H1 (cell line): ENCODE results near the gene MANSC1. TPM values are rescaled to one million over a fixed set of nuclear protein-coding genes. Genes with fewer than 3 reads are reported as not detected.

Source experiments
- CTCF ChIA-PET: fragments of 300-600 bp; sonication (Branson Sonifier 250); formaldehyde crosslinking; loops from one replicate; lab custom pipeline; 2021; ENCODE audit not compliant: partially characterized antibody; lab: Charles Lee
- POLR2A ChIA-PET: fragments of 300-600 bp; sonication (Branson Sonifier 250); formaldehyde crosslinking; loops from one replicate; lab custom pipeline; 2021; ENCODE audit warnings: inconsistent platforms; ENCODE audit not compliant: partially characterized antibody; lab: Charles Lee
- DNase-seq, 2 experiments: peaks; one replicate each; pipeline versions ENCODE4 v3.0.0 to v3.0.0-alpha.2; 2010 to 2022; ENCODE audit warnings: low spot score in 2 of 2, low read depth in 1 of 2, mixed read lengths in 1 of 2
- FAIRE-seq: peaks from 2 replicates; lab custom pipeline; 2011; peaks lifted over from hg19 to GRCh38; lab: Jason Lieb, UNC
- H2AFZ ChIP-seq: 2 replicates; pipeline ENCODE4 v1.8.1; 2012; ENCODE audit warnings: low read length, inconsistent platforms
- H2AK5ac ChIP-seq: 2 replicates; pipeline ENCODE4 v1.6.1; 2013; ENCODE audit warnings: low read depth, low read length
- H2BK120ac ChIP-seq: replicated peaks from 2 replicates; pipeline ENCODE3; 2013; ENCODE audit warnings: low read depth, low read length, inconsistent platforms
- H2BK12ac ChIP-seq: 2 replicates; pipeline ENCODE4 v1.6.1; 2013; ENCODE audit warnings: low read depth, low read length
- H2BK15ac ChIP-seq: 2 replicates; pipeline ENCODE4 v1.6.1; 2013; ENCODE audit warnings: low read length
- H2BK20ac ChIP-seq: 2 replicates; pipeline ENCODE4 v1.6.1; 2013; ENCODE audit warnings: low read length
- H2BK5ac ChIP-seq: 2 replicates; pipeline ENCODE4 v1.6.1; 2013; ENCODE audit warnings: low read depth, low read length
- H3K14ac ChIP-seq: 2 replicates; pipeline ENCODE4 v1.6.1; 2013; ENCODE audit warnings: inconsistent platforms; ENCODE audit not compliant: insufficient read length
- H3K18ac ChIP-seq: 2 replicates; pipeline ENCODE4 v1.6.1; 2013; ENCODE audit warnings: low read length; ENCODE audit errors: extremely low read depth
- H3K23ac ChIP-seq: 2 replicates; pipeline ENCODE4 v1.6.1; 2013; ENCODE audit warnings: inconsistent platforms; ENCODE audit not compliant: insufficient read length
- H3K23me2 ChIP-seq: 2 replicates; pipeline ENCODE4 v1.6.1; 2013; ENCODE audit warnings: low read depth, low read length
- H3K27ac ChIP-seq: 2 replicates; pipeline ENCODE4 v1.6.1; 2011; ENCODE audit warnings: low read depth, low read length, inconsistent platforms
- H3K27me3 ChIP-seq, 4 experiments: replicated peaks in 1 of 4; 1 replicate in 1 of 4; 2 replicates in 3 of 4; pipeline versions ENCODE4 v1.6.1 to v1.8.1; 2011 to 2013; ENCODE audit warnings: low read length in 3 of 4, mild to moderate bottlenecking in 3 of 4, inconsistent platforms in 2 of 4, mixed read lengths in 2 of 4, moderate library complexity in 1 of 4; ENCODE audit not compliant: control insufficient read depth in 3 of 4, insufficient read depth in 3 of 4; ENCODE audit errors: extremely low read depth in 1 of 4
- H3K36me3 ChIP-seq, 4 experiments: 2 replicates each; pipeline versions ENCODE4 v1.6.1 to v1.8.1; 2011 to 2013; ENCODE audit warnings: mild to moderate bottlenecking in 4 of 4, low read length in 3 of 4, moderate library complexity in 2 of 4, control low read depth in 1 of 4, inconsistent platforms in 1 of 4; ENCODE audit not compliant: insufficient read depth in 4 of 4, control insufficient read depth in 2 of 4
- H3K4ac ChIP-seq: replicated peaks from 2 replicates; pipeline ENCODE3; 2013; ENCODE audit warnings: low read length, low read depth, mixed read lengths, inconsistent platforms; ENCODE audit not compliant: insufficient read length
- H3K4me1 ChIP-seq, 4 experiments: replicated peaks in 1 of 4; 1 replicate in 1 of 4; 2 replicates in 3 of 4; pipeline versions ENCODE4 v1.6.1 to v1.8.1; 2011 to 2013; ENCODE audit warnings: low read length in 3 of 4, inconsistent platforms in 2 of 4, mixed read lengths in 1 of 4; ENCODE audit not compliant: insufficient read depth in 4 of 4, control insufficient read depth in 3 of 4
- H3K4me2 ChIP-seq, 2 experiments: 2 replicates each; pipeline versions ENCODE4 v1.6.1 to v1.8.1; 2011 to 2013; ENCODE audit warnings: low read depth in 2 of 2, low read length in 2 of 2, control low read depth in 1 of 2, inconsistent platforms in 1 of 2, mild to moderate bottlenecking in 1 of 2; ENCODE audit not compliant: insufficient read depth in 1 of 2
- H3K4me3 ChIP-seq, 4 experiments: fragments of 200-600, 300-600 bp in 1 of 4; sonication (generic), shearing (Covaris generic), sonication (Bioruptor Twin) in 1 of 4; 2 replicates each; pipeline versions ENCODE4 v1.5.1 to v1.8.1; 2011 to 2016; ENCODE audit warnings: low read length in 4 of 4, low read depth in 3 of 4, control low read depth in 2 of 4, inconsistent platforms in 2 of 4, mild to moderate bottlenecking in 2 of 4, mixed read lengths in 1 of 4, moderate library complexity in 1 of 4; ENCODE audit not compliant: insufficient read depth in 2 of 4; ENCODE audit errors: extremely low read depth in 1 of 4
- H3K56ac ChIP-seq: replicated peaks from 2 replicates; pipeline ENCODE3; 2013; ENCODE audit warnings: low read depth, mild to moderate bottlenecking, mixed read lengths, low read length, inconsistent platforms; ENCODE audit not compliant: insufficient read length
- H3K79me1 ChIP-seq: 2 replicates; pipeline ENCODE4 v1.6.1; 2013; ENCODE audit warnings: low read depth, low read length, control low read depth
- H3K79me2 ChIP-seq, 2 experiments: 2 replicates each; pipeline versions ENCODE4 v1.6.1 to v1.8.1; 2012 to 2013; ENCODE audit warnings: low read length in 2 of 2, mild to moderate bottlenecking in 2 of 2, inconsistent platforms in 1 of 2; ENCODE audit not compliant: insufficient read depth in 2 of 2, control insufficient read depth in 1 of 2
- H3K9ac ChIP-seq, 4 experiments: replicated peaks in 1 of 4; 1 replicate in 1 of 4; 2 replicates in 3 of 4; pipeline versions ENCODE4 v1.6.1 to v1.8.1; 2011 to 2013; ENCODE audit warnings: low read depth in 3 of 4, low read length in 3 of 4, control low read depth in 2 of 4, mild to moderate bottlenecking in 2 of 4, moderate library complexity in 2 of 4, inconsistent platforms in 1 of 4; ENCODE audit errors: extremely low read depth in 1 of 4
- H3K9me3 ChIP-seq, 2 experiments: 2 replicates each; pipeline versions ENCODE4 v1.6.1 to v1.8.1; 2012 to 2013; ENCODE audit warnings: mild to moderate bottlenecking in 2 of 2, moderate library complexity in 2 of 2, control low read depth in 1 of 2, inconsistent platforms in 1 of 2, low read depth in 1 of 2, low read length in 1 of 2, mixed read lengths in 1 of 2; ENCODE audit not compliant: insufficient read depth in 2 of 2
- H4K20me1 ChIP-seq, 2 experiments: replicated peaks in 1 of 2; 2 replicates each; pipeline versions ENCODE3 to v1.8.1; 2011 to 2013; ENCODE audit warnings: inconsistent platforms in 2 of 2, low read length in 2 of 2, mild to moderate bottlenecking in 1 of 2; ENCODE audit not compliant: insufficient read depth in 2 of 2, control insufficient read depth in 1 of 2
- H4K5ac ChIP-seq: 2 replicates; pipeline ENCODE4 v1.6.1; 2013; ENCODE audit warnings: low read length, low read depth, mixed read lengths, inconsistent platforms; ENCODE audit not compliant: insufficient read length
- H4K8ac ChIP-seq: 2 replicates; pipeline ENCODE4 v1.8.0; 2013; ENCODE audit warnings: mild to moderate bottlenecking, moderate library complexity, low read length, inconsistent platforms; ENCODE audit not compliant: insufficient read depth; ENCODE audit errors: extremely low read depth
- H4K91ac ChIP-seq: replicated peaks from 2 replicates; pipeline ENCODE3; 2013; ENCODE audit warnings: low read length, mixed read lengths, inconsistent platforms; ENCODE audit not compliant: insufficient read length
- ASH2L ChIP-seq: fragments of 200-600, 300-600 bp; sonication (generic); IDR thresholded peaks from one replicate; pipeline ENCODE4 v1.7.1; 2017; ENCODE audit warnings: low read length
- BACH1 ChIP-seq: IDR thresholded peaks from 2 replicates; pipeline ENCODE4 v1.6.1; 2012; ENCODE audit warnings: low read length, improper control_type of control experiment
- BRCA1 ChIP-seq: IDR thresholded peaks from 2 replicates; pipeline ENCODE4 v1.6.1; 2012; ENCODE audit warnings: low read depth, low read length, improper control_type of control experiment
- CEBPB ChIP-seq: IDR thresholded peaks from 2 replicates; pipeline ENCODE4 v1.6.1; 2012; ENCODE audit warnings: low read depth, low read length
- EGR1 ChIP-seq: IDR thresholded peaks from 2 replicates; pipeline ENCODE4 v1.6.1; 2011; ENCODE audit warnings: low read depth, low read length, borderline replicate concordance
- GTF2F1 ChIP-seq: IDR thresholded peaks from 2 replicates; pipeline ENCODE4 v1.6.1; 2012; ENCODE audit warnings: low read depth, low read length, improper control_type of control experiment, borderline replicate concordance
- HDAC6 ChIP-seq: IDR thresholded peaks from one replicate; pipeline ENCODE4 v1.7.1; 2012; ENCODE audit warnings: low read depth, mild to moderate bottlenecking, inconsistent platforms, low read length, moderate library complexity
- POU5F1 ChIP-seq: IDR thresholded peaks from 2 replicates; pipeline ENCODE4 v1.6.1; 2011; ENCODE audit warnings: low read depth, mild to moderate bottlenecking, low read length, moderate library complexity
- SIN3A ChIP-seq, 2 experiments: IDR thresholded peaks in 1 of 2; conservative IDR thresholded peaks in 1 of 2; 2 replicates each; pipeline ENCODE4 v1.6.1; 2011 to 2012; ENCODE audit warnings: low read length in 2 of 2, improper control_type of control experiment in 1 of 2, low read depth in 1 of 2, mild to moderate bottlenecking in 1 of 2
- SRF ChIP-seq: IDR thresholded peaks from 2 replicates; pipeline ENCODE4 v1.6.1; 2011; ENCODE audit warnings: mild to moderate bottlenecking, low read depth, low read length, moderate library complexity
- SUZ12 ChIP-seq: fragments of 200-600 bp; sonication (generic); IDR thresholded peaks from 2 replicates; pipeline ENCODE4 v1.6.1; 2012; ENCODE audit warnings: mild to moderate bottlenecking, inconsistent platforms, low read length, moderate library complexity, mixed read lengths
- WGBS, 2 experiments: shearing (Covaris generic) in 1 of 2; methylation state at CpG; one replicate each; pipeline versions ENCODE4 v1.1.6 to v1.1.7; 2013 to 2015; ENCODE audit warnings: low lambda C conversion rate in 2 of 2, mixed read lengths in 2 of 2, inconsistent platforms in 1 of 2, low coverage in 1 of 2, missing lambda C conversion rate in 1 of 2; ENCODE audit not compliant: insufficient replicate concordance in 2 of 2, insufficient coverage in 1 of 2, insufficient read length in 1 of 2; ENCODE audit errors: extremely low coverage in 1 of 2, missing lambda C conversion rate in 1 of 2; 5-methylcytosine and 5-hydroxymethylcytosine counted together
- polyA plus RNA-seq, 7 experiments: library from polyadenylated mRNA; depleted of rRNA in 3 of 7; stranded (reverse) in 5 of 7; unstranded in 2 of 7; fragments of >200 nt in 5 of 7; fragments of 200-250 nt in 2 of 7; gene quantifications; 1 replicate in 5 of 7; 2 replicates in 1 of 7; 4 replicates in 1 of 7; pipeline versions ENCODE4 v1.2.1 to v1.2.3, GENCODE V29; 2011 to 2013; ENCODE audit warnings: missing spikeins in 2 of 7, mixed read lengths in 2 of 7
- total RNA-seq: library from RNA; stranded (reverse); fragmentation: NEBNext Ultra II Directional; extraction: Animal tissue kit (Norgen Biotek cat#: 25700); gene quantifications from 2 replicates; pipeline ENCODE4 v1.2.1, GENCODE V29; 2021

MANSC1 gene
- total and polyA plus RNA-seq, 2 of the 8 experiments (the other 6 are each of a cell fraction or from before 2014, with no cell fraction given) = 2.0 to 8.9 TPM

DNA sequence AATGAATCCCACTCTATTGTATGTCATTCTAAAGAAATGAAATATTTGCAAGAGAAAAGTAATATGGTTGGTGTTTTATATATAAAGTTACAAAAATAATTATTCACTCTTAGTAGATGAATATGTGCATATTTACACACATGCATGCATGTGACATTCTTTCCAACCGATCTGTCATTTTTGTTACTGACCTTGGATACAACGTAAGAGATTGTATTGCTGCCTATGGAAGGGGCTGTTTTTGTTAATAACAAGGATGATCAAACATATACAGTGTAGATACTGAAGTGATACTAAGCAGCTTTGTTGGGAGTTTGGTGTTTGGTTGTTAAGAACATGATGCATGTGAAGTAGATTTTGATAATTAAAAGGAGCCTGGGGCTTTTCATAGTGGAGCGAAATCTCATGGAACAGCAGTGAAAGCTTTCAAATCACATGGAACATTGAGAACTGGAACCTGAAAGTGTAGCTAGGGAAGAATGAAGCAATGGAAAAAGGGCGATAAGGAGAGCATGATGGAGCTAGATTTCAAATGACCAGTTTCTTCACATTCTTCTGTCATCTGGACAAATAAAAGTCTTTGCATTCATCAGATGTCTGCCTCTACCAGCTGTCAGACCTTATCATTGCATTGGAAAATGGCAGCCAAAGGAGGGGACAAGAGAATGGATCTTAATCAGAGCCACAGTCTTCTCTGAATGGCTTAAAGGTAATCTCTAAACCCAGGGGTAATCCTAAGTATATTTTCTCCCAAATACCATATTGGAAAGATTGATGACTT is 16.8 kb upstream of the MANSC1 start:
- H3K4me2 ChIP-seq = no peak overlapping the region
- H3K27ac ChIP-seq = no peak overlapping the region
- no peak overlapping the region for H4K5ac ChIP-seq
- no peak overlapping the region for H3K18ac ChIP-seq
- no peaks in the 10 kb centered on the region for H3K27me3 ChIP-seq
- H3K9ac ChIP-seq = no peak overlapping the region
- no peak overlapping the region for H4K91ac ChIP-seq
- no peak overlapping the region for H2AK5ac ChIP-seq
- WGBS, 2 experiments = 88% methylated on average over 4 of the region's 4 CpGs; no CpG with 5 or more reads in 1 of the 2 experiments
- no peak for TF ChIP-seq HDAC6
- TF ChIP-seq ASH2L = no peak
- no peak for TF ChIP-seq BACH1
- TF ChIP-seq POU5F1 = no peak
- TF ChIP-seq CEBPB = no peak
- TF ChIP-seq SIN3A (conservative IDR thresholded peaks at IDR 0.05 in 1 of 2, IDR thresholded peaks at IDR 0.05 in 1 of 2; ENCODE audit: low read depth in 1 of 2, low read length in 2 of 2) = no peak
- no peak for TF ChIP-seq EGR1
- TF ChIP-seq GTF2F1 = no peak
- no peak for TF ChIP-seq SUZ12
- TF ChIP-seq BRCA1 = no peak
- no peak for TF ChIP-seq SRF
- TF ChIP-seq, all 59 proteins: peak for 0
- Histone ChIP-seq H4K20me1 (no peaks in the 10 kb centered on the region), H3K79me1 (no peaks in the 10 kb centered on the region), H3K56ac (no peak overlapping the region), H3K79me2 (no peaks in the 10 kb centered on the region), H3K4me1 (peaks cover 0 to 3% (median 0%) of the 10 kb centered on the region in 4 experiments; a peak in 2 of 7 replicates), H2BK120ac (no peak overlapping the region), H2AFZ (no peak overlapping the region), H3K23me2 (no peaks in the 10 kb centered on the region), H4K8ac (no peak overlapping the region), H2BK20ac (no peak overlapping the region), H2BK5ac (no peak overlapping the region), H3K4me3 (no peak overlapping the region), H3K4ac (no peak overlapping the region), H3K14ac (no peak overlapping the region), H3K23ac (no peak overlapping the region), H3K36me3 (peaks cover 0 to 5% (median under 1%) of the 10 kb centered on the region in 4 experiments; a peak in 1 of 8 replicates), H3K9me3 (no peaks in the 10 kb centered on the region), H2BK15ac (no peak overlapping the region), H2BK12ac (no peak overlapping the region)
- ChIA-PET CTCF (interaction anchor here (0.7 to 2.1 kb wide), 5 partner anchors 9 to 123 kb away, joined by 3 to 14 read pairs (median 3); partner anchors contain the start of gene MANSC1), POLR2A (interaction anchor here (1.1 to 2.2 kb wide), 2 partner anchors 8 to 10 kb away, joined by 3 to 10 read pairs; partner anchors contain the start of gene BORCS5)
- FAIRE-seq (no peak), DNase-seq (no peak)
